ENCODE data around the gene FRMD6.

DNA sequence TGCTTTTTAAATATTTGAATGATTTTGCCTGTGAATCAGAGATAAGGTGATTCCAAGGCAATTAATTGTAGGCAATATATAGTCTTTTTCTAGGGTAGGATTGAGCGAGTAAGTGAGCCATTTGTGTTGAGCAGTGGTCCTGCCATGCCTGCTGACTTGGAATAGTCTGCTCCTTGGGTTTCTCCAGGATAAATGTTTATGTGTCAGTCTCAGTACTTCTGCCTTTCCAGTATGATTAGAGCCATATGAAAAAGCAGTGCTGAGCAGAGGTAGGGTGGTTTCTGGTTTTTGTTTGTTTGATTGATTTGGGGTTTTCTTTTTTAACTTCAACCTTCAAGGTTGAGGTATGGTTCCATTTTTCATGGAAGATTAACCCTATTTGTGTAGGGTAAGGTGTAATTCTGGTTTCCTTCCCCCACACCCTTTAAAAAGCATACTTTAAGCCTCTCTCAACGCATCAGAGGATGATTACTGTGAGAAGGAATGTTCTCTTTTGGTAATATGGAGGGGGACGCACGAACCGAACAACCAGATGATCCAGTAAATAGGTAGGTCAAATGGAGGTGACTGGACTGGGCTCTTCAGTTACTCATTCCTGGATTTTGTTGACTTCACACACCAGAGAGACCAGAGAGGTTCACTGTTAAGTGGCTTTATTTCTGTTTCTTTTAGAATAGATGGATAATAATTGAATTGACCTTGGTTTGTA lies 22.7 kb downstream of the FRMD6 start:
- TF ChIP-seq POLR2AphosphoS5 (IDR thresholded peaks at IDR 0.05; ENCODE audit: low read depth, low read length) (no peak), REST (IDR thresholded peaks at IDR 0.05; ENCODE audit: insufficient read depth in 1 of 2, low read depth in 2 of 2, low read length in 1 of 2) (no peak)

All from Panc1 (cell line).